Measurements from ENCODE around the gene PSAPL1. TPM values are rescaled to one million over a fixed set of nuclear protein-coding genes. Genes with fewer than 3 reads are reported as not detected.

PSAPL1 gene
- total RNA-seq, 1 experiment from 2014 or later = not detected

DNA sequence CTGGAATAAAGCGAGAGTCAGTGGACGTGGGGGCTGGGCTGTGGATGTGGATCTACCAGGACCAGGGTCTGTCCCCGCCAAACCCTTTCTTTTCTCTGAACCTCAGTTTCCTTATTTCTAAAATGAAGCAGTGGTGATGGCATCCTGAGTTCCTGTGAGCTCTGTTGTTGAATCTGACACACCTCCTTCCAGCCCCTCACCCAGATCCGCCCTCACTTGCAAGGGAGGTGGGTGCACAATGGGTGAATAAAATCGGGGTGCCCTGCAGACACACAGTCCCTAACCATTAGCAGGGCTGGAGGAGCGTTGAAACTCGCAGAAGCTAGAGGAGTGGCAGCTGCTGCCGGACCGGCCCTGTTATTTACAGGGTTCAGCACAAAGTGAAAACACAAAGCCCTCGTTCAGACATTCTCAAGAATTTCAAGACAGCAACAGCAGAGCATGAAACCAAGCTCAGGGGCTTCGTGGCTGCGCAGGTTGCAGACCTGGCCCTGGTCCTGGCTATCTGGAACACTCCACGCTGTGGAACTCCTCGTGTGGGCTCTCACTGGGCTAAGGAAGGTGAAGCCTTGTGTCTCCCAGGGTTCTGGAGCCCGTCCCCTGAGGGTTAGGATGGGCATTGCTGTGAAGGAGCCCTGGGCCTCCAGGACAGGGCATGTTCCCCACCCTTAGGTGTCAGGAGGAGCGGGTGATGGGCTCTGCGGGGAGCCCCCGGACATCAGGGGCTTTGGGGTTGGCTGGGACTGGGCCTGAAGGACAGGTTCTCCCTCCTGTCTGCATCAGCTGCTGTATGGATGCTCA, 42.9 kb downstream of the PSAPL1 start:
- TF ChIP-seq, protein P1, sequence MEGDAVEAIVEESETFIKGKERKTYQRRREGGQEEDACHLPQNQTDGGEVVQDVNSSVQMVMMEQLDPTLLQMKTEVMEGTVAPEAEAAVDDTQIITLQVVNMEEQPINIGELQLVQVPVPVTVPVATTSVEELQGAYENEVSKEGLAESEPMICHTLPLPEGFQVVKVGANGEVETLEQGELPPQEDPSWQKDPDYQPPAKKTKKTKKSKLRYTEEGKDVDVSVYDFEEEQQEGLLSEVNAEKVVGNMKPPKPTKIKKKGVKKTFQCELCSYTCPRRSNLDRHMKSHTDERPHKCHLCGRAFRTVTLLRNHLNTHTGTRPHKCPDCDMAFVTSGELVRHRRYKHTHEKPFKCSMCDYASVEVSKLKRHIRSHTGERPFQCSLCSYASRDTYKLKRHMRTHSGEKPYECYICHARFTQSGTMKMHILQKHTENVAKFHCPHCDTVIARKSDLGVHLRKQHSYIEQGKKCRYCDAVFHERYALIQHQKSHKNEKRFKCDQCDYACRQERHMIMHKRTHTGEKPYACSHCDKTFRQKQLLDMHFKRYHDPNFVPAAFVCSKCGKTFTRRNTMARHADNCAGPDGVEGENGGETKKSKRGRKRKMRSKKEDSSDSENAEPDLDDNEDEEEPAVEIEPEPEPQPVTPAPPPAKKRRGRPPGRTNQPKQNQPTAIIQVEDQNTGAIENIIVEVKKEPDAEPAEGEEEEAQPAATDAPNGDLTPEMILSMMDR (IDR thresholded peaks at IDR 0.05; ENCODE audit: unreplicated experiment) = no peak
- CTCF ChIA-PET = interaction anchor here (0.6 kb wide), 1 partner anchor 13 kb away, joined by 3 read pairs; no protein-coding TSS in a partner anchor
- H3K27me3 Mint-ChIP-seq (ENCODE audit: insufficient read depth, unreplicated experiment) = peaks cover 20% of the 10 kb centered on the region
- no peaks in the 10 kb centered on the region for H3K9me3 Mint-ChIP-seq (ENCODE audit: unreplicated experiment)
- no peak overlapping the region for H3K4me3 Mint-ChIP-seq (ENCODE audit: unreplicated experiment)
- no peak for DNase-seq (ENCODE audit: unreplicated experiment)
- POLR2A ChIA-PET = no interaction called here
- H3K4me1 Mint-ChIP-seq (ENCODE audit: insufficient read depth, unreplicated experiment) = peaks cover 5% of the 10 kb centered on the region
- H3K36me3 Mint-ChIP-seq (ENCODE audit: insufficient read depth, unreplicated experiment) = no peaks in the 10 kb centered on the region
- H3K27ac Mint-ChIP-seq (ENCODE audit: low read depth, unreplicated experiment) = no peak overlapping the region
- BruUV-seq (replicated peaks) = no TSS peak
- intact Hi-C loops (cut with micrococcal nuclease) = no loop called here

DNA sequence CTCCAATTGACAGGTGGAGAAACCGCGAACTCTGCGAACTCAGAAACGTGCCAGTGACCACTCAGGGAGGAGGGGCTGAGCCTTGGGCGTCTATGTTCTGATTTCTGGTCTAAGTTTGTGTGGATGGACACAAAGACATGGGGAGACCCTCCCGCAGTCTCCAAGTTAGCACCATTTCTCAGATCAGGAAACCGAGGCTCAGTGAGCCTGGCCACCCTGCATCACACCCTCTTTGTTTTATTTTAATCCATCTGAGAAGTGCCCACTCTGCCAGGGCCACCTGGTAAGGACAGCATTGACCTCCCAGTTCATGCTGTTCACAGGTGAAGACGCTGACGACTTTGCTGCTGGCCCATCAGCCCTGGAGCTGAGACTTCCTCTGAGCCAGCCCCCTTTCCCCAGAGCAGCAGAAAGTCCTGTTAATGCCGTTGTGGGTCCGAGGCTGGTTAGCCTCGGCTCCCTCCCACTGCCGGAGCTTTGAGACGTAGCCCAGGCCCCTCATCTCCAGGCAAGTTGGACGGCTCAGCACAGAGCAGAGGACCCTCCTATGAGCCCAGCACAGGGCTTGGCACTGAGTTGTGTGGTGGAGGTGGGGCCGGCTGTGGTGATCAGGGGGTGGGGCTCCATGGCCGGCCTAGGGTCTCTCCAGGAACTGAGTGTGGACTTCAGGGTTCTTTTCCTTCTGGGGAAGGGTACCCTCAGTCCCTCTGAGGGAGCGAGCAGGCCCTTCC, 43.7 kb downstream of the PSAPL1 start:
- no peaks in the 10 kb centered on the region for H3K36me3 Mint-ChIP-seq (ENCODE audit: insufficient read depth, unreplicated experiment)
- peaks cover 20% of the 10 kb centered on the region for H3K27me3 Mint-ChIP-seq (ENCODE audit: insufficient read depth, unreplicated experiment)
- DNase-seq (ENCODE audit: unreplicated experiment) = no peak
- TF ChIP-seq, protein P1 (IDR thresholded peaks at IDR 0.05; ENCODE audit: unreplicated experiment) = no peak
- no TSS peak for BruUV-seq (replicated peaks)
- H3K4me3 Mint-ChIP-seq (ENCODE audit: unreplicated experiment) = no peak overlapping the region
- no peaks in the 10 kb centered on the region for H3K4me1 Mint-ChIP-seq (ENCODE audit: insufficient read depth, unreplicated experiment)
- POLR2A ChIA-PET = no interaction called here
- H3K27ac Mint-ChIP-seq (ENCODE audit: low read depth, unreplicated experiment) = no peak overlapping the region
- intact Hi-C loops (cut with micrococcal nuclease) = no loop called here
- H3K9me3 Mint-ChIP-seq (ENCODE audit: unreplicated experiment) = no peaks in the 10 kb centered on the region
- CTCF ChIA-PET = no interaction called here

DNA sequence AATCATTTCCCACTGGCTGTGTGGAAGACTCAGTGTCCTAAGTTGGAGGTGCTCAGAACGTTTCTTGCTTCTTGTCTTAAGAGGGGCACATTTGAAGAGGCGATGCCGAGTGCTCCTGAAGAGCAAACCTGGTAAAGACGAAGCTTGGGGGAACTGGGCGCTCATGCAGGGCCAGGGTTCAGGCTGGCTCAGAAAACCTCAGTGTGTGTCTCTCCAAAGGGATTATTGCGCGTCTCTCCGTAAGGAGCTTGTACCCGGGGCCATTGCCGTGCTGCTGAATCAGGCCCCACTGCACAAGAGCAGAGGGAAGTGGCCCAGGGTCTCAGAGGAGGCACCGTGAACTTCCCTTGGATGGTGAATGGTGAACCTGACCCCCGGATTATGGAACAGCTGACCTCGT, 44.4 kb downstream of the PSAPL1 start:
- Mint-ChIP-seq H3K4me3 (ENCODE audit: unreplicated experiment) (no peak overlapping the region), H3K4me1 (ENCODE audit: insufficient read depth, unreplicated experiment) (no peaks in the 10 kb centered on the region), H3K9me3 (ENCODE audit: unreplicated experiment) (no peaks in the 10 kb centered on the region), H3K27me3 (ENCODE audit: insufficient read depth, unreplicated experiment) (peaks cover 20% of the 10 kb centered on the region), H3K36me3 (ENCODE audit: insufficient read depth, unreplicated experiment) (no peaks in the 10 kb centered on the region), H3K27ac (ENCODE audit: low read depth, unreplicated experiment) (no peak overlapping the region)
- BruUV-seq (replicated peaks) = no TSS peak
- DNase-seq (ENCODE audit: unreplicated experiment) = no peak
- POLR2A ChIA-PET = no interaction called here
- TF ChIP-seq, protein P1 (IDR thresholded peaks at IDR 0.05; ENCODE audit: unreplicated experiment) = no peak
- CTCF ChIA-PET = interaction anchor here (0.6 kb wide), 1 partner anchor 291 kb away, joined by 4 read pairs; no protein-coding TSS in a partner anchor
- intact Hi-C loops (cut with micrococcal nuclease) = no loop called here

DNA sequence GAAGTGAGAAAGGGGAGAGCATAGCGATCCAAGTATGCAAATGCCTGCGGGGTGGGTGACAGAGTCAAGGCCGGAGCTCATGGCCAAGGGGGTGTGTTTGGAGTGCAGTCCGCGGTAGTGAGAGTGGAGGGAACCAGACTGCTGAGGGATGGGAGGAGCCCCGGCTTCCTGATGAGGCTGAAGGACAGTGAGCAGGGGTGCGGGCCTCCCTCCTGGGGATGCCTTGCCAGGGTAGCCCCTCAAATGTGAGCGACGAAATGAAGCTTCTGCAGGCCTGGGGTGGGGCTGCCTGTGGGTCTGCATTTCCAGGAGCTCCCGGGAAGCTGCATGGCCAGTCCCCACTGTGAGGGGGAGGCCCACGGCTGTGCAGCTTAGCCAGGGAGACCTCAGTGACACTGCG, 45.0 kb downstream of the PSAPL1 start:
- CTCF ChIA-PET = interaction anchor here (0.6 kb wide), 1 partner anchor 290 kb away, joined by 4 read pairs; no protein-coding TSS in a partner anchor

More for the DNA sequence above, 45.0 kb downstream of the PSAPL1 start:
- no peak overlapping the region for H3K4me3 Mint-ChIP-seq (ENCODE audit: unreplicated experiment)
- BruUV-seq (replicated peaks) = no TSS peak
- DNase-seq (ENCODE audit: unreplicated experiment) = no peak
- H3K27me3 Mint-ChIP-seq (ENCODE audit: insufficient read depth, unreplicated experiment) = peaks cover 20% of the 10 kb centered on the region
- intact Hi-C loops (cut with micrococcal nuclease) = no loop called here
- TF ChIP-seq, protein P1 (IDR thresholded peaks at IDR 0.05; ENCODE audit: unreplicated experiment) = no peak
- no peaks in the 10 kb centered on the region for H3K36me3 Mint-ChIP-seq (ENCODE audit: insufficient read depth, unreplicated experiment)
- H3K4me1 Mint-ChIP-seq (ENCODE audit: insufficient read depth, unreplicated experiment) = no peaks in the 10 kb centered on the region
- no peaks in the 10 kb centered on the region for H3K9me3 Mint-ChIP-seq (ENCODE audit: unreplicated experiment)
- no peak overlapping the region for H3K27ac Mint-ChIP-seq (ENCODE audit: low read depth, unreplicated experiment)
- POLR2A ChIA-PET = no interaction called here
